K562 (cell line): ENCODE data around the gene POLR2H. TPM values are rescaled to one million over a fixed set of nuclear protein-coding genes. Genes with fewer than 3 reads are reported as not detected.

Source experiments
- ATAC-seq: fragments of 200-7000 bp; cut with Tn5 transposase; 3 replicates; pipeline ENCODE4 v1.9.1; 2020; ENCODE audit warnings: moderate library complexity
- BruUV-seq: library from RNA; stranded (reverse); fragments of 400-500 nt; replicated peaks from 2 replicates; lab custom pipeline; 2021; lab: Mats Ljungman, UMichigan
- CTCF ChIA-PET: fragments of 300-600 bp; formaldehyde crosslinking; extraction: SDS; loops from one replicate; lab custom pipeline; 2021; ENCODE audit warnings: low intra/inter-chr PET ratio; lab: Yijun Ruan, JAX
- POLR2A ChIA-PET: fragments of 300-600, 350-650 bp; sonication (Branson Sonifier 250); formaldehyde crosslinking; extraction: SDS; loops from one replicate; lab custom pipeline; 2021; ENCODE audit warnings: antibody characterized with exemption, inconsistent platforms; lab: Yijun Ruan, JAX
- DNase-seq, 4 experiments: peaks; one replicate each; pipeline versions ENCODE4 v3.0.0 to v3.0.0-alpha.2; 2011 to 2018; ENCODE audit warnings: low spot score in 3 of 4, mixed read lengths in 3 of 4; ENCODE audit errors: extremely low read depth in 1 of 4
- FAIRE-seq: peaks from 2 replicates; lab custom pipeline; 2011; peaks lifted over from hg19 to GRCh38; lab: Jason Lieb, UNC
- H2AFZ ChIP-seq: 2 replicates; pipeline ENCODE4 v1.6.0; 2011; ENCODE audit warnings: low read depth, low read length, control low read depth, inconsistent platforms
- H3K27ac ChIP-seq: fragments of 200-600 bp; 3 replicates; pipeline ENCODE4 v1.8.0; 2011; ENCODE audit warnings: low read depth, mild to moderate bottlenecking, control low read depth, inconsistent platforms, low read length, moderate library complexity, mixed read lengths; ENCODE audit errors: extremely low read depth
- H3K27me3 ChIP-seq, 2 experiments: fragments of 300-600 bp in 1 of 2; 2 replicates in 1 of 2; 3 replicates in 1 of 2; pipeline versions ENCODE4 v1.6.0 to v1.8.0; 2011; ENCODE audit warnings: inconsistent platforms in 2 of 2, low read length in 2 of 2, mild to moderate bottlenecking in 1 of 2, mixed read lengths in 1 of 2, moderate library complexity in 1 of 2; ENCODE audit not compliant: control insufficient read depth in 2 of 2, insufficient read depth in 2 of 2
- H3K36me3 ChIP-seq: fragments of 300-600 bp; 3 replicates; pipeline ENCODE4 v1.8.0; 2011; ENCODE audit warnings: mild to moderate bottlenecking, low read length, inconsistent platforms; ENCODE audit not compliant: control insufficient read depth, insufficient read depth
- H3K4me1 ChIP-seq, 2 experiments: fragments of 200-600 bp in 1 of 2; replicated peaks in 1 of 2; 2 replicates in 1 of 2; 3 replicates in 1 of 2; pipeline versions ENCODE4 v1.5.1 to v1.8.0; 2011; ENCODE audit warnings: inconsistent platforms in 2 of 2, low read length in 2 of 2, mild to moderate bottlenecking in 1 of 2, mixed read lengths in 1 of 2, moderate library complexity in 1 of 2; ENCODE audit not compliant: control insufficient read depth in 2 of 2, insufficient read depth in 2 of 2
- H3K4me2 ChIP-seq: 2 replicates; pipeline ENCODE4 v1.6.1; 2011; ENCODE audit warnings: low read length, control low read depth, inconsistent platforms, mixed read lengths; ENCODE audit not compliant: insufficient read depth
- H3K4me3 ChIP-seq: fragments of 200-600 bp; sonication (generic), shearing (Covaris generic); 2 replicates; pipeline ENCODE4 v1.5.1; 2016; ENCODE audit warnings: control low read depth, inconsistent platforms
- H3K79me2 ChIP-seq: fragments of 200-600 bp; 3 replicates; pipeline ENCODE4 v1.8.0; 2011; ENCODE audit warnings: low read length, inconsistent platforms; ENCODE audit not compliant: control insufficient read depth, insufficient read depth
- H3K9ac ChIP-seq, 2 experiments: 2 replicates each; pipeline versions ENCODE4 v1.6.0 to v1.6.1; 2011; ENCODE audit warnings: low read depth in 2 of 2, low read length in 2 of 2, control low read depth in 1 of 2, inconsistent platforms in 1 of 2, mild to moderate bottlenecking in 1 of 2, mixed read lengths in 1 of 2; ENCODE audit not compliant: insufficient read depth in 1 of 2
- H3K9me1 ChIP-seq: one replicate; pipeline ENCODE4 v1.6.0; 2011; ENCODE audit warnings: inconsistent platforms, mild to moderate bottlenecking, low read length, moderate library complexity; ENCODE audit not compliant: control insufficient read depth, insufficient read depth
- H3K9me3 ChIP-seq: replicated peaks from 2 replicates; pipeline ENCODE4 v1.5.1; 2011; ENCODE audit warnings: low read depth, low read length, inconsistent platforms; ENCODE audit not compliant: control insufficient read depth, insufficient read depth
- H4K20me1 ChIP-seq: replicated peaks from 2 replicates; pipeline ENCODE4 v1.6.1; 2011; ENCODE audit warnings: low read length, inconsistent platforms, mixed read lengths; ENCODE audit not compliant: control insufficient read depth, insufficient read depth
- BHLHE40 ChIP-seq: IDR thresholded peaks from 2 replicates; pipeline ENCODE4 v1.6.1; 2011; ENCODE audit warnings: low read length, improper control_type of control experiment
- DLX4 ChIP-seq: fragments of 250-450 bp; sonication (Bioruptor Pico); IDR thresholded peaks from 2 replicates; pipeline ENCODE4 v1.6.1; 2021; ENCODE audit warnings: mild to moderate bottlenecking
- EGR1 ChIP-seq: fragments of 450-650 bp; conservative IDR thresholded peaks from 2 replicates; pipeline ENCODE4 v1.6.1; 2017; ENCODE audit warnings: mild to moderate bottlenecking
- MEF2D ChIP-seq: conservative IDR thresholded peaks from 2 replicates; pipeline ENCODE4 v1.6.1; 2016; ENCODE audit warnings: low read depth, missing genetic modification characterization, missing compliant biosample characterization
- MTA1 ChIP-seq: fragments of 450-650 bp; IDR thresholded peaks from 2 replicates; pipeline ENCODE4 v1.6.1; 2017; ENCODE audit warnings: borderline replicate concordance
- NR3C1 ChIP-seq: sonication (generic); formaldehyde crosslinking; IDR thresholded peaks from 2 replicates; pipeline ENCODE4 v1.8.1; 2022; ENCODE audit warnings: missing genetic modification reagents
- RFX5 ChIP-seq: IDR thresholded peaks from 2 replicates; pipeline ENCODE4 v1.6.1; 2011; ENCODE audit warnings: low read depth, mild to moderate bottlenecking, improper control_type of control experiment, low read length
- TCF15 ChIP-seq: fragments of 250-450 bp; sonication (Bioruptor Pico); IDR thresholded peaks from 2 replicates; pipeline ENCODE4 v1.8.0; 2022; ENCODE audit warnings: moderate library complexity, mild to moderate bottlenecking, inconsistent platforms
- ZNF197 ChIP-seq: fragments of 200-800 bp; sonication (Bioruptor generic); IDR thresholded peaks from 2 replicates; pipeline ENCODE4 v1.6.1; 2016; ENCODE audit warnings: low read depth, missing genetic modification characterization, missing compliant biosample characterization
- ZNF212 ChIP-seq: fragments of 450-650 bp; formaldehyde crosslinking; IDR thresholded peaks from 2 replicates; pipeline ENCODE4 v1.4.0; 2020; ENCODE audit warnings: mild to moderate bottlenecking
- ZNF586 ChIP-seq: fragments of 450-650 bp; formaldehyde crosslinking; conservative IDR thresholded peaks from 2 replicates; pipeline ENCODE4 v1.4.0; 2020; ENCODE audit warnings: mild to moderate bottlenecking, moderate library complexity
- ZNF766 ChIP-seq: fragments of 200-800 bp; sonication (Bioruptor generic); conservative IDR thresholded peaks from 2 replicates; pipeline ENCODE4 v1.6.1; 2016; ENCODE audit warnings: missing genetic modification characterization, missing compliant biosample characterization
- WGBS: fragments of 100-300 bp; shearing (Covaris generic); methylation state at CpG from one replicate; pipeline ENCODE4 v1.1.6; 2016; ENCODE audit warnings: low coverage, mixed read lengths; ENCODE audit not compliant: insufficient coverage; ENCODE audit errors: missing lambda C conversion rate; 5-methylcytosine and 5-hydroxymethylcytosine counted together
- in situ Hi-C: fragments of 300-500 bp; cut with MboI; formaldehyde crosslinking; loops from 4 replicates; pipeline ENCODE4 v1.15.0; 2018; ENCODE audit warnings: inconsistent platforms, mixed read lengths
- intact Hi-C: fragments of 100-400 bp; cut with micrococcal nuclease; formaldehyde crosslinking; loops from 2 replicates; pipeline ENCODE4 v1.14.2; 2022
- polyA plus RNA-seq, 8 experiments: library from polyadenylated mRNA; depleted of rRNA in 4 of 8; stranded (reverse) in 5 of 8; unstranded in 3 of 8; fragments of >200 nt; fragmentation: Nextera tagmentation in 2 of 8; fragmentation: Illumina TruSeq in 1 of 8; extraction: Ambion mirVana in 2 of 8; extraction: Trizol in 1 of 8; gene quantifications; 2 replicates each; pipeline versions ENCODE4 v1.2.1 to v1.2.3, GENCODE V29; 2011 to 2014; ENCODE audit warnings: inconsistent platforms in 1 of 8, missing spikeins in 1 of 8
- total RNA-seq, 7 experiments: library from RNA; depleted of rRNA in 6 of 7; stranded (reverse); fragments of >200 nt in 6 of 7; fragmentation: Illumina TruSeq in 2 of 7; extraction: Trizol in 2 of 7; gene quantifications; 2 replicates each; pipeline versions ENCODE4 v1.2.1 to v1.2.3, GENCODE V29; 2011 to 2021; ENCODE audit warnings: low replicate concordance in 1 of 7
- TF ChIP-seq, protein P1 (sequence below): sonication (generic); formaldehyde crosslinking; IDR thresholded peaks from 2 replicates; pipeline ENCODE4 v1.8.1; 2023; ENCODE audit warnings: mild to moderate bottlenecking, missing genetic modification reagents
- TF ChIP-seq, protein P2 (sequence below): fragments of 200-800 bp; sonication (Bioruptor generic); IDR thresholded peaks from 2 replicates; pipeline ENCODE4 v1.6.1; 2017; ENCODE audit warnings: missing genetic modification characterization, missing compliant biosample characterization

POLR2H gene
- total and polyA plus RNA-seq, 9 of the 15 experiments (the other 6 are each of a cell fraction or from before 2014, with no cell fraction given): 128 to 512 (median 220) TPM

GRCh38 chr3:184373422-184373821, 11.9 kb downstream of the POLR2H start:
- FAIRE-seq: no peak
- intact Hi-C loops: loop anchor here (10.0 kb wide), 1 partner anchor 401 kb away; no protein-coding TSS in a partner anchor
- POLR2A ChIA-PET: interaction anchor here (0.5 to 4.1 kb wide), 4 partner anchors 10 to 142 kb away, joined by 3 to 35 read pairs (median 5); no protein-coding TSS in a partner anchor

More at GRCh38 chr3:184373422-184373821, 11.9 kb downstream of the POLR2H start:
- TF ChIP-seq MEF2D (no peak), ZNF212 (no peak), MTA1 (no peak), EGR1 (no peak), RFX5 (no peak), TCF15 (CRISPR knock-in tag) (no peak), ZNF586 (CRISPR knock-in tag) (no peak), NR3C1 (CRISPR knock-in tag) (no peak), DLX4 (CRISPR knock-in tag) (no peak), ZNF766 (CRISPR knock-in tag) (no peak), ZNF197 (no peak), BHLHE40 (no peak)
- TF ChIP-seq, protein P1, sequence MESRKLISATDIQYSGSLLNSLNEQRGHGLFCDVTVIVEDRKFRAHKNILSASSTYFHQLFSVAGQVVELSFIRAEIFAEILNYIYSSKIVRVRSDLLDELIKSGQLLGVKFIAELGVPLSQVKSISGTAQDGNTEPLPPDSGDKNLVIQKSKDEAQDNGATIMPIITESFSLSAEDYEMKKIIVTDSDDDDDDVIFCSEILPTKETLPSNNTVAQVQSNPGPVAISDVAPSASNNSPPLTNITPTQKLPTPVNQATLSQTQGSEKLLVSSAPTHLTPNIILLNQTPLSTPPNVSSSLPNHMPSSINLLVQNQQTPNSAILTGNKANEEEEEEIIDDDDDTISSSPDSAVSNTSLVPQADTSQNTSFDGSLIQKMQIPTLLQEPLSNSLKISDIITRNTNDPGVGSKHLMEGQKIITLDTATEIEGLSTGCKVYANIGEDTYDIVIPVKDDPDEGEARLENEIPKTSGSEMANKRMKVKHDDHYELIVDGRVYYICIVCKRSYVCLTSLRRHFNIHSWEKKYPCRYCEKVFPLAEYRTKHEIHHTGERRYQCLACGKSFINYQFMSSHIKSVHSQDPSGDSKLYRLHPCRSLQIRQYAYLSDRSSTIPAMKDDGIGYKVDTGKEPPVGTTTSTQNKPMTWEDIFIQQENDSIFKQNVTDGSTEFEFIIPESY (CRISPR knock-in tag): no peak
- TF ChIP-seq, protein P2, sequence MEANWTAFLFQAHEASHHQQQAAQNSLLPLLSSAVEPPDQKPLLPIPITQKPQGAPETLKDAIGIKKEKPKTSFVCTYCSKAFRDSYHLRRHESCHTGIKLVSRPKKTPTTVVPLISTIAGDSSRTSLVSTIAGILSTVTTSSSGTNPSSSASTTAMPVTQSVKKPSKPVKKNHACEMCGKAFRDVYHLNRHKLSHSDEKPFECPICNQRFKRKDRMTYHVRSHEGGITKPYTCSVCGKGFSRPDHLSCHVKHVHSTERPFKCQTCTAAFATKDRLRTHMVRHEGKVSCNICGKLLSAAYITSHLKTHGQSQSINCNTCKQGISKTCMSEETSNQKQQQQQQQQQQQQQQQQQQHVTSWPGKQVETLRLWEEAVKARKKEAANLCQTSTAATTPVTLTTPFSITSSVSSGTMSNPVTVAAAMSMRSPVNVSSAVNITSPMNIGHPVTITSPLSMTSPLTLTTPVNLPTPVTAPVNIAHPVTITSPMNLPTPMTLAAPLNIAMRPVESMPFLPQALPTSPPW (CRISPR knock-in tag): no peak
- peaks cover 2 to 4% of the 10 kb centered on the region in 2 experiments; a peak in 3 of 5 replicates for H3K27me3 ChIP-seq
- CTCF ChIA-PET: no interaction called here
- H3K4me3 ChIP-seq: no peak overlapping the region
- no peak overlapping the region for H3K27ac ChIP-seq
- no peaks in the 10 kb centered on the region for H3K79me2 ChIP-seq
- no peaks in the 10 kb centered on the region for H3K9me3 ChIP-seq
- no TSS peak for BruUV-seq
- H3K4me2 ChIP-seq: no peak overlapping the region
- H3K4me1 ChIP-seq: peaks cover 5% of the 10 kb centered on the region in 2 experiments; a peak in 4 of 5 replicates
- peaks cover 16% of the 10 kb centered on the region; the same call in 2 of the 3 replicates for H3K36me3 ChIP-seq
- in situ Hi-C loops: loop anchor here (5.0 kb wide), 2 partner anchors 44 to 94 kb away; no protein-coding TSS in a partner anchor
- H4K20me1 ChIP-seq: 0 out of 2 replicates have a peak, but pooled peaks cover 7% of the 10 kb centered on the region
- DNase-seq (no peak), ATAC-seq (no peak)
- H3K9ac ChIP-seq: no peak overlapping the region
- no peaks in the 10 kb centered on the region for H3K9me1 ChIP-seq
- H2AFZ ChIP-seq: no peak overlapping the region
- 9% methylated on average over 5 of the region's 6 CpGs for WGBS
